ENCODE results near the gene NR1D1. TPM values are rescaled to one million over a fixed set of nuclear protein-coding genes. Genes with fewer than 3 reads are reported as not detected.

The NR1D1 gene
- polyA plus RNA-seq, 1 of the 3 experiments (the other 2 are of a cell fraction) = 6.5 TPM

- no peak for TF ChIP-seq CTCF (IDR thresholded peaks at IDR 0.05)
Observed at GRCh38 chr17:40123811-40124114, 23.4 kb upstream of the NR1D1 start (continued).

GRCh38 chr17:40122999-40123810, 22.8 kb upstream of the NR1D1 start:
- Histone ChIP-seq H3K4me1 (ENCODE audit: control insufficient read depth in 1 of 2, insufficient read depth in 2 of 2, low read depth in 1 of 2, low read length in 1 of 2) (peaks cover 6 to 7% of the 10 kb centered on the region in 2 experiments; a peak in 2 of 4 replicates), H3K4me2 (peak overlapping the region; percentile 97), H3K9ac (peak overlapping the region; percentile 98), H2AFZ (ENCODE audit: low read depth) (no peak overlapping the region), H4K20me1 (ENCODE audit: insufficient read depth) (peaks cover 31% of the 10 kb centered on the region), H3K4me3 (ENCODE audit: low read depth in 2 of 2, low read length in 1 of 2) (peak overlapping the region; percentile 81 to 99), H3K9me2 (no peaks in the 10 kb centered on the region), H3K27ac (ENCODE audit: low read depth in 2 of 2, low read length in 1 of 2) (peak overlapping the region; percentile 55 to 92; a peak in 3 of 4 replicates), H3K9me3 (no peaks in the 10 kb centered on the region), H3K79me2 (ENCODE audit: insufficient read depth) (peaks cover 82% of the 10 kb centered on the region), H3F3A (replicated peaks; ENCODE audit: insufficient read depth) (no peaks in the 10 kb centered on the region), H3K27me3 (ENCODE audit: insufficient read depth) (no peaks in the 10 kb centered on the region), H3K36me3 (replicated peaks in 1 of 2; ENCODE audit: control insufficient read depth in 1 of 2, insufficient read depth in 2 of 2, low read length in 1 of 2) (peaks cover 12 to 17% of the 10 kb centered on the region in 2 experiments)
- ChIA-PET CTCF (interaction anchor here (0.6 to 3.9 kb wide), 16 partner anchors 10 to 106 kb away, joined by 3 to 34 read pairs (median 4); partner anchors contain the start of gene CASC3), POLR2A (interaction anchor here (0.6 to 3.1 kb wide), 7 partner anchors 10 to 375 kb away, joined by 3 to 20 read pairs (median 4); partner anchors contain the start of gene CASC3)
- DNase-seq = peak; percentile 83
- 0% methylated on average over 16 of the region's 43 CpGs for WGBS (ENCODE audit: low lambda C conversion rate)
- TF ChIP-seq FOXM1 (IDR thresholded peaks at IDR 0.05; ENCODE audit: low read depth) = no peak
- TF ChIP-seq POLR2AphosphoS5 (IDR thresholded peaks at IDR 0.05; ENCODE audit: low read depth, low read length) = peak; percentile 13; the same call in 1 of the 2 replicates
- TF ChIP-seq, protein P1, sequence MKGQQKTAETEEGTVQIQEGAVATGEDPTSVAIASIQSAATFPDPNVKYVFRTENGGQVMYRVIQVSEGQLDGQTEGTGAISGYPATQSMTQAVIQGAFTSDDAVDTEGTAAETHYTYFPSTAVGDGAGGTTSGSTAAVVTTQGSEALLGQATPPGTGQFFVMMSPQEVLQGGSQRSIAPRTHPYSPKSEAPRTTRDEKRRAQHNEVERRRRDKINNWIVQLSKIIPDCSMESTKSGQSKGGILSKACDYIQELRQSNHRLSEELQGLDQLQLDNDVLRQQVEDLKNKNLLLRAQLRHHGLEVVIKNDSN (IDR thresholded peaks at IDR 0.05; ENCODE audit: borderline replicate concordance, low read depth) = no peak
- TF ChIP-seq MXI1 (IDR thresholded peaks at IDR 0.05; ENCODE audit: low read depth, low read length) = peak; percentile 81
- TF ChIP-seq TAF1 (IDR thresholded peaks at IDR 0.05; ENCODE audit: borderline replicate concordance, low read depth, low read length) = no peak
- TF ChIP-seq PBX3 (IDR thresholded peaks at IDR 0.05) = no peak; the same call in 1 of the 2 replicates
- TF ChIP-seq, protein P2, sequence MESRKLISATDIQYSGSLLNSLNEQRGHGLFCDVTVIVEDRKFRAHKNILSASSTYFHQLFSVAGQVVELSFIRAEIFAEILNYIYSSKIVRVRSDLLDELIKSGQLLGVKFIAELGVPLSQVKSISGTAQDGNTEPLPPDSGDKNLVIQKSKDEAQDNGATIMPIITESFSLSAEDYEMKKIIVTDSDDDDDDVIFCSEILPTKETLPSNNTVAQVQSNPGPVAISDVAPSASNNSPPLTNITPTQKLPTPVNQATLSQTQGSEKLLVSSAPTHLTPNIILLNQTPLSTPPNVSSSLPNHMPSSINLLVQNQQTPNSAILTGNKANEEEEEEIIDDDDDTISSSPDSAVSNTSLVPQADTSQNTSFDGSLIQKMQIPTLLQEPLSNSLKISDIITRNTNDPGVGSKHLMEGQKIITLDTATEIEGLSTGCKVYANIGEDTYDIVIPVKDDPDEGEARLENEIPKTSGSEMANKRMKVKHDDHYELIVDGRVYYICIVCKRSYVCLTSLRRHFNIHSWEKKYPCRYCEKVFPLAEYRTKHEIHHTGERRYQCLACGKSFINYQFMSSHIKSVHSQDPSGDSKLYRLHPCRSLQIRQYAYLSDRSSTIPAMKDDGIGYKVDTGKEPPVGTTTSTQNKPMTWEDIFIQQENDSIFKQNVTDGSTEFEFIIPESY (IDR thresholded peaks at IDR 0.05; ENCODE audit: borderline replicate concordance, low read depth) = no peak
- no peak; the same call in 1 of the 2 replicates for TF ChIP-seq CTCF (IDR thresholded peaks at IDR 0.05)
- no peak for TF ChIP-seq ELF1 (IDR thresholded peaks at IDR 0.05)
- no peak for TF ChIP-seq RXRA (IDR thresholded peaks at IDR 0.05; ENCODE audit: borderline replicate concordance, low read depth)
- TF ChIP-seq TCF12 (IDR thresholded peaks at IDR 0.05) = no peak
- TF ChIP-seq RFX5 (IDR thresholded peaks at IDR 0.05; ENCODE audit: low read length) = no peak
- no peak for TF ChIP-seq MEF2A (IDR thresholded peaks at IDR 0.05; ENCODE audit: borderline replicate concordance, low read depth)
- no peak for TF ChIP-seq RAD21 (IDR thresholded peaks at IDR 0.05; ENCODE audit: low read length)
- no peak for TF ChIP-seq SMC3 (IDR thresholded peaks at IDR 0.05; ENCODE audit: low read depth, low read length)
- no peak for TF ChIP-seq IRF3 (IDR thresholded peaks at IDR 0.05; ENCODE audit: low read depth, low read length)
